ENCODE data around the gene GOLT1B.
A peak's percentile ranks its signal among the peaks of the same experiment; 100 is the strongest.

Gene GOLT1B

DNA sequence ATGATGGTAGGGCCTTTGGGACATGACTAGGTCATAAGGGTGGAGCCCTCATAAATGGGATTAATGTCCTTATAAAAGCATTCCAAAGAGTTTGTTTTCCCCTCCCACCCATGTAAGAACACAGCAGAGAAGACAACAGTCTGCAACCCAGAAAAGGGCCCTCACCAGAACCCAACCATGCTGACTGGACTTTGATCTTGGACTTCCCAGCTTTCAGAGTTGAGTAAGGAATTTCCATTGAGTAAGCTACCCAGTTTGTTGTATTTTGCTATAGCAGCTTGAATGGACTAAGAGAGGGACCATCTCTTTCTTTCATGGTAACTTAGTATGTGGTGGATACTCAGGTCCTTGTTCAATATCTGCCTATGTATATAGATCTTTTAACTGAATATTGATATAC lies 21.6 kb downstream of the GOLT1B start:
- no peak for DNase-seq (ENCODE audit: low read depth in 2 of 2)

DNA sequence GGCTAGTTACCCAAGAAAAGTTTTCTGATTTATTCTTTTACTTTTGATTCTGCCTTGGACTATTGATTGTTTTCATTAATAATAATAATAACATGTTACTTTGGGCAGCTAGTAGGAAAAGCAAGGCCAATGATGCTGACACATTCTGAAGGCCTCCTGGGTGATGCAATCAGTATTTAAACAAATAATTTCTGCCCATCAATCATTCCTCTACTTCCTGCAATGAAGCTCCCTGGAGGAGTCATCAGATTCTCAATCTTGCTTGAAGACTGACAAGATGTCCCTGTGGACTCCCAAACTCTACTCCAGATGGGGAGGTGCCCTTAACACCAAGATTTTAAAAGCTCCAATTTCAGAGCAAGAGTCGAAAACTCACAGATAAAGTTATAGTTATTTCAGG lies 24.5 kb downstream of the GOLT1B start, which contains the start of gene SPX:
SPX (plus strand) TSS at position 244 of the 400 bp plus-strand sequence. CDS start 177 bp downstream, outside the sequence.
- no peak for DNase-seq (ENCODE audit: low read depth in 2 of 2)

DNA sequence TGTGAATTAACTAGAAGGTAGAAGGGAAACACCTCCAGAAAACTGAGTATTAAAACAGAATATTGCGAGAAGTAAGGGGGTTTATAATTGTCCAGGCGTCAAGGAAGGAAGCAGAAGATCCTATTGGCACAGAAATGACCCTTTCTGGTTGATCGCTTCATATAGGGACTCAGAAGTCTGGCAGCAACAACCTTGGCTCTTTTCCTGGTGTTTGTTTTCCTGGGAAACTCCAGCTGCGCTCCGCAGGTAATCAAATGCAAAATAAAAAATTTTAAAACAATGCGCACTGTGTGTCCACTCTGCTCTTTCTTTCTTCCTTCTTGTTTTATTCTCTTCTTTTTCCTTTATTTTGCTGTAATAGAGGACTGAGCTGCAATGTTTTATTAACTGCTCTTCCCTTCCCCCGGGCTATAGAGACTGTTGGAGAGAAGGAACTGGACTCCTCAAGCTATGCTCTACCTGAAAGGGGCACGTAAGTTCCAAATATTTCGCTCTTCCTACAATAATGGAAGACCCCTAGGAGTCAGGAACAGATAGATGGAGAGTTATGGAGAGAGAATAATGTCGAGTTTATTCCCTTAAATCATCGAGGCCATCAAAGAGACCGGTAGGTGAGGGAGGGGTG lies 25.2 kb downstream of the GOLT1B start:
- no peak for DNase-seq (ENCODE audit: low read depth in 2 of 2)

DNA sequence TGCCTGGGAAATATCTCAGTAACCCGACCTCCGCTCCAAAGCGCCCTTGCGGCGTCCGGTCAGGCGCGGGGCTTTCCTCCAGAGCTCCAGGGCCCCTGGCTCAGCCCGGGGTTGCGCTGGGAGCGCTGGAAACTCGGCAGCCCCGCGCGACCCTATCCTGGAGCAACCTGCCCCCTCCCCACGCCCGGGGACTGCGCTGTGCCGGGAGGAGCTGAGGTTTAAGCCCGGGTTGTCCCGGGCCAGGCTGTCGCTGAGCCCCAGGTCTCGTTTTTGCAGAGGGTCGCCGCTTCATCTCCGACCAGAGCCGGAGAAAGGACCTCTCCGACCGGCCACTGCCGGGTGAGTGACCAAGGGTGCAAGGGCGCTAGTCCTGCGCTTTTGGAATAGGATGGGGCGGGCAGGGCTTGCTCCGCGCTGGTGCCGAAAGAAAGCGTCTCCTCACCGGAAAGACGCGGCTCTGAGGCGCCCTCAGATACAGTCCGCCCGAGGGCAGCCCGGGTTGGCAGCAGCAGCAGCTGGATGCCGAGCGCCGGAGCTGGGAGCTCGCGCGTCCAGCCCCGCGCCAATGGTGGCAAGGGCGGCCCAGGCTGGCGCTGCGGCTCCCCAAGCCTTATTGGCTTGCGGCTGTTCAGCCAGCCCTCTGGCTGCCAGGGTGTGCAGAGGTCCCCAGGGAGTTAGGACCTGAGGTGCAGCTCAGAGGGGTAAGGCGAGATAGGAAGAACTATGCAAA lies 26.0 kb downstream of the GOLT1B start:
- peak in 1 of 2 donors; percentile 38 for DNase-seq (ENCODE audit: low read depth in 2 of 2)

DNA sequence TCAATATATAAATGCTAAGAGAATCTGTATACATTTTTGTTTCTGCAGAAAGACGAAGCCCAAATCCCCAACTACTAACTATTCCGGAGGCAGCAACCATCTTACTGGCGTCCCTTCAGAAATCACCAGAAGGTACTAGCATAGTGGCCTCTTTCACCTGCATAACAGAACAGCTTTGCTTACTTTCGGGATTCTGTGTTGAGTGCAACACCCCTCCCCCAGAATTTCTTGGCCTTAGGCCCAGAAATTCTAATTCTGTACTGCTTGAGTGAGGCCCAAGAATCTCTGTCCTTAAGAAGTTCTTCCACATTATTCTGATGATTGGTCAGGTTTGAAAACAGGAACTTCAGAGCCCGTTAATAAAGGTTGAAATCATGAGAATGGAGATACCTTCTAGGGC lies 27.4 kb downstream of the GOLT1B start:
- no peak for DNase-seq (ENCODE audit: low read depth in 2 of 2)

DNA sequence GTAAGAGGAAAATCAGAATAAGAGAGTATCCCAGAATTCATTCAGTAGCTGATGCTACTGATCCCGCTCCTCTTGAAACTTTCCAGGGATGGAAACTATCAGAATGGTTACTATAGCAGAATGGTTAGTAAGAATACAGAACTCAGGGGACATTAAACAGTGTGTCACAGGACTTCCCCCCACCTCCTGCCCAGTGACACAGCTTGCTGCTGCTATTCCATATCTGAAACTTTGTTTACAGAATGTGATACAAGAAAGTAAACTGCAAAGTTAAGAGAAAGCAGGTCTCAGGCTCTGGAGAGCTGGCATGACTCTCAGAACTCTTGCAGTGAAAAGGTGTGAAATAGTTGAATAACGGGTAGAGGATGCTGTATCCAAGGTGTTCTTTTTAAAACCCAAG lies 27.9 kb downstream of the GOLT1B start:
- no peak for DNase-seq (ENCODE audit: low read depth in 2 of 2)

DNA sequence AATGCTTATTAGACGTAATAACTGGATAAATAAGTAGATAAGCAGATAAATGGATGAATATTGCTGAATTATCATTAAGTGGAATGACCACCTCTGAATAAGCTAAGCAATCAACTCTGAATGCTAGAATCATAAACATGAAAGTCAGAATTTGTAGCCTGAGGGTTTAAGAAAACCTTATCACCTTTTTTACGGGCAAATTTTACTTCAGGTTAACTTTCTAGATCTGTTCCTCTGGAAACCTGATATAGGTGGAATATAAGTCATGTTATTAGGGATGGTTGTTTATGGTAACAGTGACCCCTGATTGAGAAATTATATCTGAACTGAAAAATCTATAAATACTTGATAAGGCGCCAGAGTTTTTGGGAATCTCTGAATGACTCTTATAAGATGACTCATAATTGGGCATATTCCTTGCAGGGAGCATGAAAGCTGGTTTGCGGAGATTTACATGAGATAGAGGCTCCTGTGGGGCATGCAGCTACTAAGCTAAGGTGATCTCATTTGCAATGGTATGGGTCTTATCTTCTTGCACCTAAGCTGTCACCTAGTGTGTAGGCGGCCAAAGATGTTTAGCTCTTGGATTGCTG lies 36.6 kb downstream of the GOLT1B start:
- DNase-seq (ENCODE audit: low read depth in 2 of 2): no peak

DNA sequence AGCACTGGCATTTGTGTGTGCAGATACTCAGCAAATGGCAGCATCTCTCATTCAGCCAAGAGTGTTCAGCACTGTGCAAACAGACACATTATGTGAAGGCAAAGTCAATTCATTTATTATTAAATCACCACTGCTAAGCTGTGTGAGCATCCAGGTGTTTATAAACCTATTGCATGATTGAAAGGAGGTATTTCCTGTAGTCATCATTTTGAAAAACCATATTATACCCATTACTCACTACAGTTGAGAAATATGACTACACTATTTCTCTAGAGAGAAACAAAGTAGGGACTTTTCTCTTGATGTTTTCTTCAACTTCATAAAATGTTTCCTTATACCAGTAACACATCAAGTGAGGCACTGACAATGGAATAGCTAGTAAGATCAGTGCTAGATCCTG lies 38.2 kb downstream of the GOLT1B start:
- DNase-seq (ENCODE audit: low read depth in 2 of 2): no peak

DNA sequence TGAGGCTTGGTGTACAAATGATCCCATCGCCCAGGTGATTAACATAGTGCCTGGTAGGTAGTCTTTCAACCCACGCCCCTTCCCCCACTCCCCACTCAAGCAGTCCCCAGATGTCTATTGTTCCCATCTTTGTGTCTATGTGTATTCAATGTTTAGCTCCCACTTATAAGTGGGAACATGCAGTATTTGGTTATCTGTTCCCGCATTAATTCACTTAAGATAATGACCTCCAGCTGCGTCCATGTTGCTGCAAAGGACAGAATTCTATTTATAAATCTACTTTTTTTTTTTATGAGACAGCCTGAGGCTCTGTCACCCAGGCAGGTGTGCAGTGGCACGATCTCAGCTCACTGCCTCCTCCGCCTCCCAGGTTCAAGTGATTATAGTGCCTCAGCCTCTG lies 40.2 kb downstream of the GOLT1B start:
- DNase-seq (ENCODE audit: low read depth in 2 of 2): no peak

DNA sequence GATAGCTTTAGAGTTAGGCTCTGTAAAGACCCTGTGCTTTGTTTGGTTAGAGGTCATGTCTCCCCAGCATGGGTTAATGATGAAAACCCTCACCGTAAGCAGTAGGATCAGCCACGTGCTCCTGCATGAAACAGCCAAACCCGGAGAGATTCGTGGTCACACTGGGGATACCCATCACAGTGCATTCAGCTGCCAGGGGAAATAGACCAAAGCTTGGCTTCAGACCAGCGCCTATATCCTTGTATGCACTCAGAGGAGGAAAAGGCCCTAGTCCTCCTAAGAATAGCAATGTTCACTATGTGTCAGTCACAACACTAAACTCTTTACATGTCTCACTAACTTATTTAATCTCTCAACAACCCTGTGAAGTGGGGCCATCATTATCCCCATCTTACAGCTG lies 40.8 kb downstream of the GOLT1B start:
- DNase-seq (ENCODE audit: low read depth in 2 of 2): no peak

DNA sequence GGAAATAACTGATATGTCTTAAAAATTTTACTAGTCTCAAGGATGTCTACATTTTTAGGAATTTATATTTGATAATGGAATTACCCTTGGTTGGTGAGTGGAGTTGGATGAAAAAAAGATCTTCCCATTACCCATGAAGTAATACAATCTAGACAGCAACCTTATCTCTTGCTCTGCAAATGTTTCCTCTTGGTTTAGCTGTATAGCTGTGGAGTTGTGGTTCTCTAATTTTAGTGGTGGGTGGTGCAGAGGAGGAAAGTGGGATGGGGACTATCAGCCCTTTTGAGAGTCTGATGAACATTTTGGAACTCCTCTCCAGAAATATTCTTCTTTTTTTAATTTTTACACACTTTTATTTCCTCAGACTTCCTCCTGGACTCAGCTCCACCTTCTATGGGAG lies 41.6 kb downstream of the GOLT1B start:
- DNase-seq (ENCODE audit: low read depth in 2 of 2): no peak

DNA sequence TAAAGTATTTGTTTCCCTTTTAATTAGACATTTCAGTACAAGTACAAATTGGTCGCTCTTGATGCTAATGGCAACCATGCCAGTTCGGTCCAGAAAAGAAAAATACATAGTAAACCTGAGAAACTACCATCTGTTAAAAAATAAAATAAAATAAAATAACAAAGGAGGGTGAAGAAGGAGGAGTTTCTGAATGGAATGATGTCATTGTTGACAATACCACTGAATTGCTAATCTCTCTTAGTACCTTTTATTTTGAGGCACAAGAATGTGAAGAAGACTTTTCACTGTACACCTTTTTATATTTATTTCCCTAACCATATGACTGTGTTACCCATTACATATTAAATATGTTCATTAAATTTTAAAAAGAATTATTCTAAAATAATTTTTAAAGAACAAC lies 44.0 kb downstream of the GOLT1B start:
- no peak for DNase-seq (ENCODE audit: low read depth in 2 of 2)

DNA sequence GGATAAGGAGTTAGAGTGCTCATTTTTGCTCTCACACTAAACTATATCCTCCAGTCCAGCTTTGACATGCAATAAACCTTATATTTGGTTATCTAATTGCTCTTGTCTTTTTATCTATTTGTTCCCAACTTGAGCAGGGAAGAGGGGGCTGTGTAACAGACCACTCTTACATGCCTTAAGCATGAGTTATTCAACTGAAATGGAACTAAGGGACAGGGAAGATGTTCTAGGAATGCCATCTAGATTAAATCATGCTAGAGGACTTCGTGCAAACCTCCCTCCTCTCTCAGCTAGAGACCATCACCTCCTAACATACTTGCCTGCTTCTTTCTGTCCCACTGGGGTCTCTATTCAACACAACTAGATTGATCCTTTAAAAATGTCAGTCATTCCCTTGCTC lies 45.1 kb downstream of the GOLT1B start:
- DNase-seq (ENCODE audit: low read depth in 2 of 2): no peak

DNA sequence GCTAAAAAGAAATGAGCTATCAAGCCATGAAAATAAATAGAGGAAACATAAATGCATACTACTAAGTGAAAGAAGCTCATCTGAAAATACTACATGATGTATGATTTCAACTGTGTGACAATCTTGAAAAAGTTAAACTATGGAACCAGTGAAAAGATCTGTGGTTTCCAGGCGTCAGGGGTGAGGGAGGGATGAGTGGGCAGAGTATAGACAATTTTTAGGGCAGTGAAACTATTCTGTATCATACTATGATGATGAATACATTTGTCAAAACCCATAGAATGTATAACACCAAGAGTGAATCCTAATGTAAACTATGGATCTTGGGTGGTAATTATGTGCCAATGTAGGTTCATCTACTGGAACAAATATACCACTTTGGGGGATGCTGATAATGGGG lies 45.8 kb downstream of the GOLT1B start:
- DNase-seq (ENCODE audit: low read depth in 2 of 2): no peak

DNA sequence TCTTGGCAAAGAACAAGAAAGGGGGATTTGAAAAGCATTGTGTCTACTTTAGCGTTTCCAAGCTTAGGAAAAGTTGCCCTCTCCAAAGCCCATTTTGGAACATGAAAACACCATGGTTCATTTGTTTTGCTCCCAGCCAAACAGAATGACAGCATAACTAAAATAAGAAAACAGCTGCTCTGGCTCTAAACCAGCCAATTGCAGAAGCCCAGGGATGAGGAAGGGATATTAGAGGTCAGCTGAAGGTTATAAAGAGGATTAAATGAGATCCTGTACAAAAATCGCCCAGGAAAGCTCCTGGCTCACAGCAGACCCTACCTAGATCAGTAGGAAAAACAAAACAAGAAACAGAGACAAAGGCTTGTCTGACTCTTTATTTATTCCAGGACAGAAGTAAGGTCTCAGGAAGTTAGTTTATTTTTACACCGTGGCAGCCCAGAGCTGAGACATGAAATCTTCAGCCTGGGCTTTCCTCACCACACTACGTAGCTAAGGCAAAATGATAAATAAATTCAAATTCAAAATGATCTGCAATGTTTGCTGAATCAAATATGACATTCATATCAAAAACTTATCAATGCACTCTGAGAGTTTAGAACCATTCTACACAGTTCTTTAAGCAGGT lies 50.4 kb downstream of the GOLT1B start:
- no peak for DNase-seq (ENCODE audit: low read depth in 2 of 2)

DNA sequence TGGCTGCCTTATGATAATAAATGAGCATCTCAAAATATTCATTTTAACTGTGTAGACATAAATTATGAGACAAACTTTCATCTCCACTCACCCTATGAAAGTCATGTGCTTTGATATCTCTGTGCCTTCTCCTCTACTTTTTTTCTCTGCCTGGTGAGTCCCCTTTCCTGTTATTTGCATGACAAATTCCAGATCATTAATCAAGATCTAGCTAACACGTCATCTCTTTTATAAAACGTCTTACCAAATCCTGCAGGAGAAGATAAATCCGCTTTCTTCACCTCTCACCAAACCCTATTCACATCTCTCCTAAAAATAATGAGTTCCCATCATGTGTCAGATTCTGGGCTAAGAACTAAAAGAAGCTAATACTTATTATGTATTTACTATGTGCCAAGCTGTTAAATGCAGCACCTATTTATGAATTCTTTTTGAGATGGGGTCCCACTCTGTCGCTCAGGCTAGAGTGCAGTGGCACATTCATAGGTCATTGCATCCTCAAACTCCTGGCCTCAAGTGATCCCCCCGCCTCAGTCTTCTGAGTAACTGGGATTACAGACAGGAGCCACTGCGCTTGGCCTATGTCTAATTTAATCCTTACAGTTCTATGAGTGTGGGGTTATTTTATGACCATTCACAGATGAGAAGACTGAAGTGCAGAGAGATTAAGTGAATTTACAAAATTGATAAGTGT lies 51.2 kb downstream of the GOLT1B start:
- no peak for DNase-seq (ENCODE audit: low read depth in 2 of 2)

DNA sequence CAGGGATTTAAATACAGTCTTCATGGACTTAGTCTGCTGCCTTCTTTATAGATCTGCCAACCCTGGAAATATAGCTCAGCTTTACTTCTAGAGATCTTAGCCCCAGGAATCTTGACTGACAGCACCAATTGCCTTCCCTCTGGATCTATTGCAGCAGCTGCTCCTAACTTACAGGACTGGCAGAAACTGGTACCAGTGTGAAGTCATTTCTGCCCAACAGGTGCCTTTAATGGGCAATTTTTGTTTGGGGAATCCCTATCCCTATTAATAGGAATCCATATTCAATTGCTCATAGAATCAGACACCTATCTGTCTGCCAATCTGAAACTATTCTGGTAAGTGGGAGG lies 51.7 kb downstream of the GOLT1B start:
- DNase-seq (ENCODE audit: low read depth in 2 of 2): no peak

DNA sequence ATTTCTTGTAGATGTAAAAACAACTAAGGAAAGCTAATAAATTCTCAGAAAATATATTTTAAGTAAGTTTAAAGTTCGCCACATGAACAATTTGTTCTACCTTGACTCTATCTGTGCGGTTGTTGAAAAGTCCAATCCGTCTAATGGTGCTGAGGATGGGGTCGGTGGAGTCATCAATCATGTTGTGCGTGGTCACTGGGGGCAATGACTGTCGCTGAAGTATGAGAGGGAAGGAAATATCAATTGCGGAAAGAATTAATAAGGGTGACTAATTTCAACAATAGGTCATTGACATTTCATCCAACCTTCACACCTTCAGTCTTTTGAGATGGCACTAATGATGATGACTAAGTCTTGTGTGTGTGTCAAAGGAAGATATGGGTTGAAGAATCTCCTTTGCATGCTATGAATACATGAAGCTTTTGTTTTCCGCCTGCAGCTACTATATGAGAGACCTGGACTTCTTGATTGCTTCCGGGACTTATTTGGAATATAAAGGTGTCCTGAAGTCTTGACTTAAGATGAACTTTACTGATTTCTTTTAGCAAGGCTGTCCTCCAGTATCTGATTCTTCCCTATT lies 56.6 kb downstream of the GOLT1B start:
- no peak for DNase-seq (ENCODE audit: low read depth in 2 of 2)

DNA sequence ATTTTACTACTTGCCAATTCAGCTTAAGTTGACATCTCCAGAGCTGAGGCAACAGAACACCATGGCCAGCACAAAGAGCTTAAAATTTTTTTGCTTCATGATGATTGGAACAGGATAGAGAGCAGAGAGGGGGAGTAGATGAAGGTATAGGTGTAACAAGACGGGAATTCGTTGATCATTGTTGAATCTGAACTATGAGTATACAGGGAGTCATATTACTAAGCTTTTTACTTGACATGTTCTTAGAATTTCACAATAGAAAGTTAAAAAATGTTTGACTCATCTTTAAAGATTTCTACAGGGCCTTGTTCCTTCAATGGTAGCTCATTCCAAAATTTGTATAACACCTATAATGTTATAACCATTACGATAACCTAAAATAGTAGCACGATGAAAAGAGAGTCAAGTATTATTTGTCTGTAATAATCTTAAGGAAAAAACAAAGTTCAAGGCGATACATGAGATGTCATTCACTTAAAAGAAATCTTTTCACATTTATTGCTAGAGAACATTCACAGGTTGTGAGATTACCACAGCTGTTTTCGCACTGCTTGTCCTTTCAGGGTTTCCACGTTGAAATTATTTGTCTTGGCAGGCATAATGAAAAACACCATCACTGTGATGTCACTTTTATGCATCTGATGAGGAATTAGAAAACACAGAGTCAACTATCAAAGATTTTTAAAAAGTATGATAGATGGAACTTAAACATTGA lies 58.4 kb downstream of the GOLT1B start:
- DNase-seq (ENCODE audit: low read depth in 2 of 2): no peak

DNA sequence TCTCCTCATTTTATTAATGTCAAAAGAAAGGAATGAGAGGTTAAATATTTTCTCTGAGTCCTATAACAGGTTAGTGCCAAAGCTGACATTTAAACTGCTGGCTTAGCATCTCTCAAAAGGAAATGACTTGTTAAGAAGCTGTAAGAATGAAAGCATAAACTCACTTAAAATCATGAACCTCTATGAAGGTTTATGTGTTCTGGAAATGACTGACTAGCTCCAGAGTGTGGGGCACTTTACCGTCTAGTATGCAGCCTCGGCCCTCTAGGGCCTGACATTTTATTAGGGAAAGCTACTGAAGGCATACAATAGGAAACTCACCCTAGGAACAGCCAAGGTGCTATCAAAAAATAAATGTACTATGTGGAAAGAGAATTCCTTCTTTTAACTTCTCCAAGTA lies 59.6 kb downstream of the GOLT1B start:
- no peak for DNase-seq (ENCODE audit: low read depth in 2 of 2)

DNA sequence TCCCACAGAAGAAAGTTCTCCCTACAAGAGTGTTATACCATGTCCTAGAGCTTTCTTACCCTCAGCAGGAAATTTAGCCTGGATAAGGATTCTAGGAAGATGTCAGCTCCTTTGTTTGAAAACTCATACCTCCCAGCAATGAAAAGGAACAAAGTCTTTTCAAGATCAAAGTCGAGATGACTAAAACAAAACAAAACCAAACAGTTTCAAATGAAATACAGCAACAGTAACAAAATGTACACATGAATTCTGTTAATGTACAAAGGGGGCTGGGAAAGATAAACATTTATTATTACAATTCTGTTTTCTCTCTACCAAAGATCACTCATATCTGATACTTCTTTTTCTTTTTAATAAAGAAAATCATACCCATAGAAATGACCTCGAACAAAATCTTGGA lies 61.3 kb downstream of the GOLT1B start:
- DNase-seq (ENCODE audit: low read depth in 2 of 2): no peak

Data from activated CD4-positive, alpha-beta T cell treated with anti-CD3 and anti-CD28 coated beads for 24 hours (primary cell).